Adrenal gland (tissue), 5 donors: Measurements from ENCODE around the gene UBE3C.

Experiments
- CTCF ChIP-seq, 6 experiments: fragments of 450-650 bp in 4 of 6; fragments of 200-600 bp in 2 of 6; sonication (generic) in 1 of 6; IDR thresholded peaks; 1 replicate in 5 of 6; 2 replicates in 1 of 6; pipeline versions ENCODE4 v1.5.1 to v1.8.0; 2016 to 2021; ENCODE audit warnings: antibody characterized with exemption in 6 of 6, mild to moderate bottlenecking in 2 of 6, moderate library complexity in 1 of 6
- POLR2A ChIP-seq, 2 donors: fragments of 450-650 bp; IDR thresholded peaks; one replicate each; pipeline ENCODE4 v1.6.1; 2017; ENCODE audit warnings: antibody characterized with exemption in 2 of 2, mild to moderate bottlenecking in 2 of 2, moderate library complexity in 1 of 2
- donor health status: DM: no; HTN: no; CAD: no.

- TF ChIP-seq CTCF (IDR thresholded peaks at IDR 0.05) (no peak), POLR2A (IDR thresholded peaks at IDR 0.05) (no peak)
These were observed 116.5 kb downstream of the UBE3C start for GRCh38 chr7:157255201-157255606.
